HG03097 (cell line): Measurements from ENCODE around the gene DOCK4.

Experiments
- ATAC-seq: cut with Tn5 transposase; IDR thresholded peaks from one replicate; pipeline ENCODE4 v1.9.1; 2021; ENCODE audit not compliant: unreplicated experiment, low FRiP score

The DOCK4 gene

GRCh38 chr7:111987886-111988285 is 218.3 kb downstream of the DOCK4 start:
- ATAC-seq = no peak

DNA sequence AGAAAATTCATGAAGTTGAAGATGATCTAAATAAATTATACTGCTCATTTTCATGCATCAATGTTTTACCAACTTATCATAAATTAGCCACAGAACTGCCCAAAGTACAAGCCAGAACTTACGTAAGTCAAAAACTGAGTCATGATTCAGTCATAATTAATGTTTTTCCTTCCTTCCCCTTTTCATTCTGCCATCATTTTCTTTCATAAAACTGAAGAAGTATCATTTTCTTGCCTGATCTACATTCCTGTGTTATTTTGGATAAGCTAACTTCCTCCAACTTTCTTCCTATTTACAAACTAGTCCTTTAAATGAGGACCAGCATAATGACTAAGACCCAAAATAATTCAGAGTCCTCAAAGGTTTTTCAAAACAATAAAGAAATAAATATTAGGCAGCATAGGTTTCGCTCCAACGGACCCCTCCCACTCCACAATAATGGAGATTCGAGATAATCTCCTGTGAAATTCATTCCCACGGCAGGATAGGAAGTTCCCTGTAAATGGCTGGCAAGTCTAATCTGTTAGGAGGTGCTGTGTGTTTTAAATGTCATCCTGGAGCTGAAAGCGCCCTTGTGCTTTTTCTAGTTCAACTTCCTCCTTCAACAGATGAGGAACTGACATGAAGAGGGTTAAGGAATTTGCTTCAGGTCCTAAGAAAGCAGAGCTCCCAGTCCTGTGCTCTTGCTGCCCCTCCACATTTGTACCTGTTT is 218.9 kb downstream of the DOCK4 start:
- no peak for ATAC-seq

GRCh38 chr7:111986601-111987000 is 219.6 kb downstream of the DOCK4 start:
- no peak for ATAC-seq

DNA sequence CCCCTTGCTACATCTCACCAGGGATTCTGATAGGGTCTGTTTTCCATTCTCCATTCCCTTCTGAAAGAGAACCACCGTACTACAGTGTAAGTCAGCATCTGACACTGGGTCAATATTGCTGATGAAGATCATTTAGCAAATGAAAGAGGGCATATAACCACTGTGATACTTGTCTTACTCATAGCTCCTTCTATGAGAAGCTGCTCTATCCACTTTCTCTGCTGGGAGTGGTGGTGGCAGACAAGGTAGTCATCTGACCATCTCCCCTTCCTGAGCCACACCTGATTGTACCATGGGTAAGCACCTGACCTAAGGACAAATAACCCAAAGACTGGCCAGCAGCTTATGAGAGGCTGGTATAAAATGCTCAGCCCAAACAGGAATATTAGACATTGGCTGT is 220.4 kb downstream of the DOCK4 start:
- no peak for ATAC-seq

DNA sequence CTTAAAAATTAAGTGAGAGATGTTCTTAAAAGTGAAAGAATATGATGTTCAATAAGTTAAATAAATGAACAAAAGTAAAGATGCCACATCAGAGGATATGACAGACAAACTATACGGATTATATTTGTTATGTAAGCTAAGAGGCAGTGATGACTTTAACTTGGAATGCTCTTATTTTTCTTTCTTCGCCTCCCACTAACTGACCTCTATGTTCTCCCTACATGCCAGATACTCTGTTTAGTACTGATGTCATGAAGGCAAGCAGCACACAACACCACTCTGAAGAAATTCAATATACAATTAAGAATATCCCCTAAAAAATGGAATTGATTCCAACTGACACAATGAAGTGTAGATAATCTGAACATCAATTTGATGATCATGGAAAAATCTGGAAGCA is 223.4 kb downstream of the DOCK4 start:
- ATAC-seq = no peak

DNA sequence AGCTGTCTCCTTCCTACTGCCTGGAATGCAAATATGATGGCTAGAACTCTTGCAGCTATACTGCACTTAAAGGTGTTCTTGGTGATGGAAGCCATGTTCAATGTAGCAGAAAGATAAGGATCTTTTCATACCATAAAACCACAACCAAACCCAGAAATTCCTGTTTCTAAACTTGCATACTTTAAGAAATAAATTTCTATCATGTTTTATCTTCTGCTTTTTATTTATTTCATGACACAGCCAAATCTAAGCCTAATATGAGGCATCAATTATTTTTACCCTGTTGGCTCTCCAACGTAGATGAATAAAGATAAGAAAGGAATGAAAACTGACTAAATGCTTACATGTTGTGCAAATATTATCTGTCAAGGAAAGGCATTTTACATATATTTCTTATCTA is 224.1 kb downstream of the DOCK4 start:
- no peak for ATAC-seq

DNA sequence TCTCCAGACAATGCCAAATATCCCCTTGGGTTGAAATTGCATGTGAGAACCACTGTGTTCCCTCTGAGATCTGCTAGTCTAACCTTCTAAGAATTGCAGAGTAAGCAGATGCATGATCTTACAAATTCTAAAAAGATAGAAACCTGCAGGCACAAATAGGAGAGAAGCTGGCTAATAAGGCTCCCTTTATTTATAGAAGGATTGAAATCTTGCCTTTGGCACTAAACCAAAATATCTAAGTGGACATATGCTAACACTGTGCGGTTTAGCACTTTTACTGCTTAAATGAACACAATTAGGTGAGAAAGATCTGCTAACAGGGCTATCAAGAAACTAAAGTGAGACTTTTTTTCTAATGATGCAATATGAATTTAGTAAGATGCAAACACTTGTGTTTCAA is 225.5 kb downstream of the DOCK4 start:
- ATAC-seq = no peak

DNA sequence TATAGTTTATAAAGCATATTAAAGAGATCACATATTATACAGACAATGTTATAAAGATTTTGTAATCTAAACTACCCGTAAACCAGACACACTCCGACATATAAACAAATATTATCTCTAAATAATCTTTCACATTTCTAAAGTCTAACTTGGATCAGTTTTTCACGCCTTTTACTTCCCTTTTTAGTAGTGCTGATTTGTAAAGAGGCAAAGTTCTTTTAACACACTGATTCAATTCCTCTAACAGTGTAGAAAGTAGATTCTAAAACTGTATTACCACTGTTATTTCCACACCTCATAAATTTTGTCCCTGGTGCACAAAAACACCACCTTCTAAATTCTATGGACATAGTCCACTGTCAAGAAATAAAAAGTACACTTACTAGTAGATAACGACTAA is 230.9 kb downstream of the DOCK4 start:
- ATAC-seq = no peak

GRCh38 chr7:111960984-111961383 is 245.2 kb downstream of the DOCK4 start:
- ATAC-seq = no peak

DNA sequence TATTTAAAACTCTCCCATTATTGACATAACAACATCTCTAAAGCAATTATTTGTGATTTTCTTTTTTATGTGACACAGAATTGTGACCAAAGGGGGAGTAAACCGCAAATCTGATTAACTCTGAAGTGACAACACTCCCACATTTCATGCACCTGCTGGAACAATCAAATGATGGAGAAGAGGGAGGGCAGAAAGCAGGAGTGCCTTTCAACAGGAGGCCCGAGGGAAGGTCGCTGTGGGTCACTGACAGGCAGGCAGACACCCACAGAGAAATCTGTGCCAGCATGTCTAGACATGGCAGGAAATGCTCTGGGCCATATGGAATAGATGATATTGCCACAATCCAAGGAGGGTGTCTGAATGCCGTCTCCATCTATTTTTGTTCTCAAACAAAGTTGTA is 247.3 kb downstream of the DOCK4 start:
- no peak for ATAC-seq

DNA sequence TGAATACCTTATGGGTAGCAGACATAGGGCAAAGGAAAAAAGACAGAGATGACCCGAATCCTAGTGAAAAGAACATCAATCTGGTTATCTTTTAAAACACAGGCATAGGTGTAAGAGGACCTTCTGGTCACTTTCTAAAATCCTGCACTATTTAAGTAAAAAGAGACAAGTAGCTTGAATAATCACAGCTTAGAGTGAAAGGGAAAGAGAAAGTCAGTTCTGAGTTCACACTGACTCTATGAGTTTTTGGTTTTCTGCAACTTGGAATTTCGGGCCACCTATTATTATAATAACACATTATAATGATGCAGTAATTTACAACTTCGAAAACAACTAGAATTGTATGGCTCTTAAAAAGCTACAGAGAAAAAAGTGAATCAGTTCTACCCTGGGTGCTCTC is 247.8 kb downstream of the DOCK4 start:
- no peak for ATAC-seq

DNA sequence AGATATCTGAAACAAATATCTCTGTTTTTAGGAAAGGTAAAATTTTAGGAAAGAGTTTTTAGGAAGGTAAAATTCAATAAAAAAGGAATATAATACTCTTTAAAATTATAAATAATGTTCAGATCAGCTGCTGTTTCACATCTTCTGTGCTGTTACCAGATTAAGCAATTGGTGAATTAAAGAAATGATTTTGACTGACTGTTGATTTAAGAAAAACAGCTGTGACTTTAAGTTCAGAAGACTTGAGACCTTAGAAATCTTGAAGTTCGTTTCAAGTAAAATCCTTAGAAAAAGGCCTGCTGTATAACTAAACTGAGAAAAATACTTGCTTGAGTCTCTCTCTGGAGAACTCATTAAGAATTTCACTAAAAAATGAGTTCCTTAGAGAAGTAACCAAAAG is 250.6 kb downstream of the DOCK4 start:
- no peak for ATAC-seq

GRCh38 chr7:111954474-111955381 is 251.5 kb downstream of the DOCK4 start:
- no peak for ATAC-seq

DNA sequence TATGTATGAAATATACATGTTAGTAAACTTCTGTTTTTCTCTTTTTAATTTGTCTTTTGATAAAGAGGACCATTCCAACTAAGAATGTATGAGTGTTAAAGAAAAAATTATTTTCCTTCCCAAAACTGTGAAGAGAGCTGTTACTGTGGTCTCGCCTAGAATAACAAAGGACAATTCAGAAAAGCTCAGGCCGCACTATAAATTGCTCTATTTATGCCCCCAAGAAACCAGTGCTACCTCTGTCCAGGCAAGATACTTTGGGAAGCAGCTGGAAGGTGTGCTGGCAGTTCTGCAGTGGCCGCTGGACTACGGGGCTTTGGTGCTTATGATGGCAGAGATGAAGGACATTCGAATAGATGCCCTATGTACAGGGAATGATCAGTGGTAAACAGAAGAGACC is 252.1 kb downstream of the DOCK4 start:
- ATAC-seq = no peak

DNA sequence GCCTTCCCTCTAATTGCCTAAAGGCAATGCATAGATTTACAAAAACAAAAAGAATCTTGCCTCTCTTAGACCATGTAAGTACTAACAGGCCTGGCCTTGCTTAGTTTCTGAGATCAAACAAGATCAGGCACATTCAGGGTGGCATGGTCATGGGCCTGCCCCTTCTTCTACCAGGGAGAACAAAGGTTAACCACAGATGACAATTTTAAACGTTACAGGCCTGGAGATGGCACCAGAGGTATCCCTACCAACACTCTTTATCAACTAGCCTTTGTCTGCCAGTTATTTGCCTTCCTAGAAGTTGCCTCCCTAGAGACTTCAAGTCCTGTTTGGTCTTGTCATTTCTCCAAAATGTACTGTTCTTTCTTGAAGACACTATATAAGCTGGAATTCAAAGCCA is 252.6 kb downstream of the DOCK4 start:
- ATAC-seq = no peak

DNA sequence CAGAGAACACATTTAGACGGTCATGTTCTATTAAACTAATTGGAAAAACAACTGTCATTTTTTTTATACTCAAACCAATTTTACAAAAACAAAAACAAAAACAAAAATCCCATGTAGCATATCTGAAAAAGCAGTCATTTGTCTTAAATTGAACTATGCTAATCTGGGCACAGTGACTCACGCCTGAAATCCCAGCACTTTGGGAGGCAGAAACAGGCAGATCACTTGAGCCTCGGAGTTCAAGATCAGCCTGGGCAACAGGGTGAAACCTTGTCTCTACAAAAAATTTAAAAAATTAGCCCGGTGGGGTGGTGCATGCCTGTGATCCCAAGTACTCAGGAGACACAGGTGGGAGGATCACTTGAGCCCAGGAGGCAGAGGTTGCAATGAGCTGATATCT is 253.4 kb downstream of the DOCK4 start:
- no peak for ATAC-seq

DNA sequence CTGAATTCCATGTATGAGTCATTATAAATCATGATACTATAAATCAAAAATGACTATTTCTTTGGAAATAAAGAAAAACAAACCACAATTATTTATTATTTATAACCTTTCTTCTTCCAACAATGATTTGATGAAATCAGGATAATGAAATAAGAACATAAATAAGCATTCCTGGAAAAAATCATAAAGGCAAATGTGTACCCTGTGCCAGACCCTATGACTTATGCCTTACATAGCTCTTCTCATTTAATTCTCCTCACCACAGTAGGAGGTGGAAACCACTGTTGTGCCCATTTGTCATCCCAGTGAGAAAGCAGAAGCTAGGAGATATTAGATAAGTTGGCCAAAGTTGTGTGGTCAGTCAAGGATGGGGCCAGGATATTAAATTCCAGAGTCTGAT is 255.1 kb downstream of the DOCK4 start:
- ATAC-seq = no peak

GRCh38 chr7:111942450-111943081 is 263.6 kb downstream of the DOCK4 start:
- no peak for ATAC-seq

- no peak for ATAC-seq
Observed at GRCh38 chr7:111937163-111937562, 269.0 kb downstream of the DOCK4 start.

GRCh38 chr7:111933609-111934008 is 272.6 kb downstream of the DOCK4 start:
- ATAC-seq = no peak

GRCh38 chr7:111931958-111932357 is 274.2 kb downstream of the DOCK4 start:
- no peak for ATAC-seq
